Erythroblast (primary cell): Measurements from ENCODE around the gene PIK3C2G.

Experiments
- GATA1 ChIP-seq: IDR thresholded peaks from 2 replicates; pipeline ENCODE4 v1.6.1; 2011; ENCODE audit warnings: low read depth, mild to moderate bottlenecking, control low read depth, low read length, moderate library complexity
- POLR2A ChIP-seq: IDR thresholded peaks from 2 replicates; pipeline ENCODE4 v1.6.1; 2011; ENCODE audit warnings: mild to moderate bottlenecking, low read length

DNA sequence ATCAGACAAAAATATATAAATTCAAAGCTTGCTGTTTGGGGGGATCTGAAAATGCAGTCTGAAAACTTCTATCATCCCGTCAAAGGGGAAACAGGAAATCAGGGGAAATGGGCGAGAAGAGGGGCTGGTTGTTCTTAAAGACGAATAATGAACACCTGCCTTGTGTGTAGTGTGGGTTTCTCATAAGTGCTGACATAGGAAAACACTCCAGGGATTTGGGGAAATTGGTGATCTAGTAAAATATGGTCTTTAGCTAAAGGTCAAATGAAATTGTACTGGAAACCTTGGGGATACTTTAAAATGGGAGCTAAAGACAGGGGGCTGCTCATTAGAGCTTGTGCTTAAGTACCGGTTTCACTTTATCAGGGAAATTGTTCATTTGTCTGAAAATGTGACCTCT lies 39.6 kb upstream of the PIK3C2G start:
- TF ChIP-seq POLR2A (no peak), GATA1 (no peak)
